Stimulated activated CD4-positive, alpha-beta T cell treated with anti-CD3 and anti-CD28 coated beads, Interleukin-15, amount 100 ng/mL, for 1 hour (primary cell): ENCODE data around the gene FBXO4.
"Not testable (repeated sequence)": the region's sequence is repeated elsewhere in the genome, so short reads cannot be mapped to it uniquely, and the experiment has no call there.

Experiments
- DNase-seq, 2 donors: peaks; one replicate each; pipeline ENCODE4 v3.0.0-alpha.2; 2020; ENCODE audit warnings: low read depth in 1 of 2, low spot score in 1 of 2

FBXO4 gene

DNA sequence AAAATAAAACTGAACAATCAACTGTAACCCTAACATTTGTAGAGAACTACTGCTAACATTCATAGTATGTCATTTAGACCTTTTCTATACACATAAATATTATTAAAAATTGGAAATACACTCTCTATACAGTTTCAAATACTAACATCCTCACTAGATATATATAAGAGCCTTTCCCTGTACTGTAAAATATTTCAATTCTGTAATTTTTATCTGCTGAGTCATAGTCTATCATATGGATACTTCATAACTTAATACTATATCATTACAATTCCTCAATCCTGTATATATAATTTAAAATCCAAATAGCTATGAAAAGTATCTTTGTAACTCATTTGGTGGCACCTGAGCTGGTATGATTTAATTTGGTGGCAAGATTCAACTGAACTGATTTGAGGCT, 55.8 kb downstream of the FBXO4 start:
- DNase-seq, result no peak

DNA sequence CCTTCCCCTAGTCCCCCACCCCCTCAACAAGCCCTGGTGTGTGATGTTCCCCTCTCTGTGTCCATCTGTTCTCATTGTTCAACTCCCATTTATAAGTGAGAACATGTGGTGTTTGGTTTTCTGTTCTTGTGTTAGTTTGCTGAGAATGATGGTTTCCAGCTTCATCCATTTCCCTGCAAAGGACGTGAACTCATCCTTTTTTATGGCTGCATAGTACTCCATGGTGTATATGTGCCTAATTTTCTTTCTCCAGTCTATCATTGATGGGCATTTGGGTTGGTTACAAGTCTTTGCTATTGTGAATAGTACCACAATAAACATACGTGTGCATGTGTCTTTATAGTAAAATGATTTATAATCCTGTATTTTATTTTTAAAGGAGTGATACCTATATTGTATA, 57.8 kb downstream of the FBXO4 start:
- not testable (repeated sequence) for DNase-seq

DNA sequence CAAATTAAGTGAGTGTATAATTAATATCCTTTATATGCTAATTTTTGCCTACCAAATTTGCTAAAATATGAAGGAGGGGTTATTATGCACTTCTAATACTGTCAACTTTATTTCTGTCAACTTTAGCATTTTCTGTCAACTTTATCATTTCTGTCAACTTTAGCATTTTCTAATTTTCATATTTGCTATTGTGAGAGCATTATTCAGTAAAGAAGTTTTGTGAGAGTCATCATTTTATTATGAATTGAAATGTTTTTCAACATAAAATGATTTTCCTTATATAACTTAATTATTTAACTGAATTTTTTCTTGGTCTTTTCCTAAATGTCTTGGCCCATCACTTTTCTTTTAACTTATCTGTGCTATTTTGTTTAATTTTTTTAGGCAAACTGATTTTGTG, 58.2 kb downstream of the FBXO4 start:
- no peak for DNase-seq

DNA sequence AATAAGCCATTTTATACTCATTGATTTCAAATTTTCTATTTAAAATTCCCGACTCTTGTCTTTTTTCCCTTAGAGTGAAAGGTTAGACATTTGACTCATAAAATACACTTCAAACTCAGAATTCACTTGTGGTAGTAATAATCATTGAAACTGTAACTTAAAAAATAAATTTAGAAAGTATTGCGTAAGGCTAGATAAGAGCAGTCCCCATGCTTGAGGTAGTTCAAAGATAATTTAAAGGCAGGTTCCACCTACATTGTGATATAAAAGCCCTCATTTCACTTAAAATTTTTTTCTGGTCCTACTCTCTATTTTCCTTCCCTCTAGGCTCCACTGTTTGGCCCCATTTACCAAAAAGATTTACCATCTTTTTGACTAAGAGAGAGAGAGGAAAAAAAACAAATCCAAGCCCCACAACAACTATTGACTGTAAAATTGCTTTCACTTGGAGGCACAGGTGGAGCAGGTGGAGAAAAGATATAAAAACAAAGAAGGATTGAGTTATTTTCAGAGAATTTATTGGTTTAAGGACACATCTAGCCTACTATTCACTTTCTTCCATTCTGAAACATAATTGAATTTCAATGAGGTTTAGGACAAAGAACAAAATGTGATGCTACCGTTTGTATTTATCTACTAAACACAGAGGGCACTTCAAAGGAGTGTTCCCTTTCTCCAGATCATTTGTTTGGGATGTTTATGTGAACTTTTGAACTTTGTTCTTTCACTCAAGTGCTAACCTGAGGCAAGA, 61.0 kb downstream of the FBXO4 start:
- no peak for DNase-seq
